Measurements from ENCODE around the gene ZNF276.
"Not testable (repeated sequence)": the region's sequence is repeated elsewhere in the genome, so short reads cannot be mapped to it uniquely, and the experiment has no call there.

The ZNF276 gene, protein sequence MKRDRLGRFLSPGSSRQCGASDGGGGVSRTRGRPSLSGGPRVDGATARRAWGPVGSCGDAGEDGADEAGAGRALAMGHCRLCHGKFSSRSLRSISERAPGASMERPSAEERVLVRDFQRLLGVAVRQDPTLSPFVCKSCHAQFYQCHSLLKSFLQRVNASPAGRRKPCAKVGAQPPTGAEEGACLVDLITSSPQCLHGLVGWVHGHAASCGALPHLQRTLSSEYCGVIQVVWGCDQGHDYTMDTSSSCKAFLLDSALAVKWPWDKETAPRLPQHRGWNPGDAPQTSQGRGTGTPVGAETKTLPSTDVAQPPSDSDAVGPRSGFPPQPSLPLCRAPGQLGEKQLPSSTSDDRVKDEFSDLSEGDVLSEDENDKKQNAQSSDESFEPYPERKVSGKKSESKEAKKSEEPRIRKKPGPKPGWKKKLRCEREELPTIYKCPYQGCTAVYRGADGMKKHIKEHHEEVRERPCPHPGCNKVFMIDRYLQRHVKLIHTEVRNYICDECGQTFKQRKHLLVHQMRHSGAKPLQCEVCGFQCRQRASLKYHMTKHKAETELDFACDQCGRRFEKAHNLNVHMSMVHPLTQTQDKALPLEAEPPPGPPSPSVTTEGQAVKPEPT

DNA sequence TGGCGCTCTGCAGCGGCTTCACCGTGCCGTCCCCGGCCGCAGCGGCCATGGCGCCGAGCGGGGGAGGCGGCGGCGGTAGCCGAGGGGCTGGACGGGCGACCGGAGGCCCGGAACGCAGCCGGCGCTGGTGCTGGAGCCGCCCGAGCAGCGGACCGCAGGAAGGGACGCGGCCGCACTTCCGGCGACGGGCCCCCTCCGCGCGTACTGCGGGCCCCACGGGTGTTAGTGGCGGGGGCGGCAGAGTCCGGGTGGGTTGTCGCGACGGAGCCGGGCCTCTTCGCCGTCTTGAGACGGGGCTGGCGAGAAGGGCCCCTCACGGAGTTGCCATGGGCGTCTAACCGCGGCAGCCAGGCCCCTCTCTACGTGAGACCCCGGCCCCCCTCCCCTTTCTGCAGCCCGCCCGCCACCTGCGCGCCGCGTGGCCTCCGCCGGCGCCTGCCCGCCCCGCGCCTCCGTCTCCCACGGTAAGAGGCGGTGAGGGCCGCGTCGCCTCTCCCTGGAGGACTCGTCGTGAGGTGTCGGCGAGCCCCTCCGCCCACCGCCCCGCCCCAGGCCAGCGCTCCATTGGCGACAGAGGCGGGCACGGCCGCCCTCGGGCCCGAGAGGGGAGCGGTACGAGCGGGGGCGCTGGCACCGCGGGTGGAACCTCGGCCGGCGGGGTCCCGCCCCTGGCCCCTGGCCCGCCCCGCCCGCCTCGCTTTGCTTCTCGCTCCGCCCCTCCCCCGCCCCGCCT, at the start of gene ZNF276, which contains the start of gene VPS9D1:
TSS of gene ZNF276 (plus strand) at position 725 of the 733 bp plus-strand sequence. CDS start 104 bp downstream, outside the sequence.
TSS of gene VPS9D1 (minus strand) at position 86 of the 733 bp plus-strand sequence. CDS start at position 49, 37 bp downstream.
- no peaks in the 10 kb centered on the region for H3K27me3 Mint-ChIP-seq
- no peaks in the 10 kb centered on the region for H3K9me3 Mint-ChIP-seq
- peak within 1 kb of the TSS; percentile 77 for H3K4me3 Mint-ChIP-seq
- H3K4me1 Mint-ChIP-seq, result peaks cover 41% of the 10 kb centered on the region
- peaks cover 26% of the 10 kb centered on the region for H3K36me3 Mint-ChIP-seq
- ATAC-seq, result peak; percentile 85
- H3K27ac Mint-ChIP-seq, result peak within 1 kb of the TSS; percentile 79

DNA sequence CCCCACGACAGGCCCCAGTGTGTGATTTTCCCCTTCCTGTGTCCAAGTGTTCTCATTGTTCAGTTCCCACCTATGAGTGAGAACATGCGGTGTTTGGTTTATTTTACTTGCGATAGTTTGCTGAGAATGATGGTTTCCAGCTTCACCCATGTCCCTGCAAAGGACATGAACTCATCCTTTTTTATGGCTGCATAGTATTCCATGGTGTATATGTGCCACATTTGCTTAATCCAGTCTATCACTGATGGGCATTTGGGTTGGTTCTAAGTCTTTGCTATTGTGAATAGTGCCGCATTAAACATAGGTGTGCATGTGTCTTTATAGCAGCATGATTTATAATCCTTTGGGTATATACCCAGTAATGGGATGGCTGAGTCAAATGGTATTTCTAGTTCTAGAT, 49.8 kb upstream of the ZNF276 start:
- not testable (repeated sequence) for H3K9me3 Mint-ChIP-seq, H3K36me3 Mint-ChIP-seq, H3K27ac Mint-ChIP-seq, ATAC-seq, H3K4me1 Mint-ChIP-seq, H3K4me3 Mint-ChIP-seq, H3K27me3 Mint-ChIP-seq

DNA sequence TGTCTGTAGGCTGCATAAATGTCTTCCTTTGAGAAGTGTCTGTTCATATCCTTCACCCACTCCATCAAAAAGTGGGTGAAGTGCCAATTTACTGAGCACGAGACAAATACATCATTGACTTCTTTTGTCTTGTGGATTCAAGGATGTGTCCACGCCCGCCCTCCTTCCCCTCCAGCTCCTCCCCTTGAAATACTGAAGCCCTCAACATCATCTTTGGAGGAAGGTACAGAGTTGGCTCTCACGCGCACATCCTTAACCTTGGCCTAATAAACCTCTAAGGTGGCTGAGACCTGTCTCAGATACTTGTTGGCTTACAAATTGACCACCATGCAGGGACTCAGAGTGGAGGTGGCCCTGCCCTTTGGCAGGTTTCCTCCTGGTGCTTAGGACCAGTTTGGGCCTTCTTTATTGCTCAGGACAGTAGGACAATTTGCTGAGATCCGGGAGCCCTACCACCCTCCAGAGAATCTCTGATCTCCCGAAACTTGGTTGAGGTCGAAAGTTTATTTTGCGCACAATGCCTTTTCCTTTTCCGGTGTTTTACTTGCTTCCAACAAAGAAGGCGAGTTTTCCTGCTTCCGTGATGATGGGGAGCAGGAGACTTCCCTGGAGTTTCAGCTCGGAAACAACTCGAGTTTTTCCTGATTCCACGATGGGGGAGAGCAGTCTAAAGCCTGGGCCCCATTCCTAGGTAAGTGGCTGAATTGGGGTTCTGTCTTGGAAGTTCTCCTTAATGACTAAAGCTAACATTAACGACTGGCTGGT, 49.0 kb upstream of the ZNF276 start:
- Mint-ChIP-seq H3K36me3 (no peaks in the 10 kb centered on the region), H3K27me3 (no peaks in the 10 kb centered on the region), H3K4me1 (no peaks in the 10 kb centered on the region), H3K9me3 (no peaks in the 10 kb centered on the region), H3K4me3 (no peak overlapping the region), H3K27ac (no peak overlapping the region)
- no peak for ATAC-seq

DNA sequence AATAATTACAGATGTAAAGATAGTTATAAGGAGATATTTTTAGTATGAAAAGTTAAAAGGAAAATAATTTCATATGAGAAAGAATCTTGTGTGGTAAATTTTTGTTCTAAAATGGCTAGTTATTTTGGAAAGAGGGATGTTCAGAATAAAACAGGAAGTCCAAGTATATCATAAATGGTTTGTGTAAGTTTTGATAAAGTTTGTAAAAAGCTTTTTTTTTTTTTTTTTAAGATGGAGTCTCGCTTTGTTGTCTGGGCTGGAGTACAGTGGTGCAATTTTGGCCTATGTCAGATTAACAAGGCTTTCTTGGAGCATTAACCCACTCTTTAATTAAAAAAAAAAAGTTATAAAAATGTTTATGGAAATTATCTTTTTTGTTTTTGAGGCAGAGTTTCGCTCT, 43.1 kb upstream of the ZNF276 start:
- no peaks in the 10 kb centered on the region for H3K9me3 Mint-ChIP-seq
- H3K27me3 Mint-ChIP-seq, result no peaks in the 10 kb centered on the region
- no peak overlapping the region for H3K27ac Mint-ChIP-seq
- no peak overlapping the region for H3K4me3 Mint-ChIP-seq
- H3K4me1 Mint-ChIP-seq, result no peaks in the 10 kb centered on the region
- H3K36me3 Mint-ChIP-seq, result peaks cover 7% of the 10 kb centered on the region
- ATAC-seq, result no peak

DNA sequence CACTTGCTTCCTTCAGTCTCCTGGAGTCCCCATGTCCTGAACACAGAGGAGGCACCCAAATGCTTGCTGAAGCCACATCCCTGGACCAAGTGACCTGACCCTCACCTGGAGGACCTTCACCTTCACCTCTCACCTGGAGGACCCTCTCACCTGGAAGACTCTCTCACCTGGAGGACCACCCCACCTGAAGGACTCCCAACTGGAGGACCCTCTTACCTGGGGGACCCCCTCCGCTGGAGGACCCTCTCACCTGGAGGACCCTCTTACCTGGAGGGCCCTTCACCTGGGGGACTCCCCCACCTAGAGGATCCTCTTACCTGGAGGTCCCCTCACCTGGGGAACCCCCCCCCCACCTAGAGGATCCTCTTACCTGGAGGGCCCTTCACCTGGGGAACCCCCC, 35.4 kb upstream of the ZNF276 start:
- no peak overlapping the region for H3K27ac Mint-ChIP-seq
- H3K4me3 Mint-ChIP-seq, result peak overlapping the region; percentile 4
- peaks cover 26% of the 10 kb centered on the region for H3K4me1 Mint-ChIP-seq
- peak; percentile 25 for ATAC-seq
- H3K9me3 Mint-ChIP-seq, result no peaks in the 10 kb centered on the region
- no peaks in the 10 kb centered on the region for H3K27me3 Mint-ChIP-seq
- peaks cover 27% of the 10 kb centered on the region for H3K36me3 Mint-ChIP-seq

DNA sequence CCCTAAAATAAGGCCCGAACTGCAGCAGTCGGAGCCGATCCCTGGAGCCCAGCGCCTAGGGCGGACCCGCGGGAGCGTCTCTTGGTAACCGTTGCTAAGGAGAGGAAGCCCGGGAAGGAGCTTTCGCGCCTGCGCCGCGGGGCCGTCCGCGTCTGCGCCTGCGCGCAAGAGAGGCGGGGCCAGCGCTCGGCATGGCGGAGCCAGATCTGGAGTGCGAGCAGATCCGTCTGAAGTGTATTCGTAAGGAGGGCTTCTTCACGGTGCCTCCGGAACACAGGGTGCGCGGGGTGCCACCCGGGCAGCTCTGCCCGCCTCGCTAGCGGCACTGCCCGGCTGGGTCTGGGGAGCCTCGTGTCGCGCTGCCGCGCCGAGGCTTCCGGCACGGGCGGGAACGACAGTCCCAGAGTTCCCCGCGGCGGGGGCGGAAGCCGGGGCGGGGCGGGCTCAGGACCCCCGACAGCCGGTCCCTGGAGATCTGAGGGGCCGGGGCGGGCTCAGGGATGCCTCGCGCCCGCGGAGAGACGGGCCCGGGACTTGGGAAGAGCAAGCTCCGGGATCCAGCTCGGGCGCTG, 34.7 kb upstream of the ZNF276 start, which contains the start of gene CDK10:
TSS of gene CDK10 (plus strand) at position 170 of the 572 bp plus-strand sequence. CDS start at position 192, 22 bp downstream.
- Mint-ChIP-seq H3K4me3 (peak within 1 kb of the TSS; percentile 95), H3K36me3 (peaks cover 30% of the 10 kb centered on the region), H3K9me3 (no peaks in the 10 kb centered on the region), H3K27me3 (no peaks in the 10 kb centered on the region), H3K4me1 (peaks cover 26% of the 10 kb centered on the region), H3K27ac (peak within 1 kb of the TSS; percentile 81)
- peak; percentile 92 for ATAC-seq

DNA sequence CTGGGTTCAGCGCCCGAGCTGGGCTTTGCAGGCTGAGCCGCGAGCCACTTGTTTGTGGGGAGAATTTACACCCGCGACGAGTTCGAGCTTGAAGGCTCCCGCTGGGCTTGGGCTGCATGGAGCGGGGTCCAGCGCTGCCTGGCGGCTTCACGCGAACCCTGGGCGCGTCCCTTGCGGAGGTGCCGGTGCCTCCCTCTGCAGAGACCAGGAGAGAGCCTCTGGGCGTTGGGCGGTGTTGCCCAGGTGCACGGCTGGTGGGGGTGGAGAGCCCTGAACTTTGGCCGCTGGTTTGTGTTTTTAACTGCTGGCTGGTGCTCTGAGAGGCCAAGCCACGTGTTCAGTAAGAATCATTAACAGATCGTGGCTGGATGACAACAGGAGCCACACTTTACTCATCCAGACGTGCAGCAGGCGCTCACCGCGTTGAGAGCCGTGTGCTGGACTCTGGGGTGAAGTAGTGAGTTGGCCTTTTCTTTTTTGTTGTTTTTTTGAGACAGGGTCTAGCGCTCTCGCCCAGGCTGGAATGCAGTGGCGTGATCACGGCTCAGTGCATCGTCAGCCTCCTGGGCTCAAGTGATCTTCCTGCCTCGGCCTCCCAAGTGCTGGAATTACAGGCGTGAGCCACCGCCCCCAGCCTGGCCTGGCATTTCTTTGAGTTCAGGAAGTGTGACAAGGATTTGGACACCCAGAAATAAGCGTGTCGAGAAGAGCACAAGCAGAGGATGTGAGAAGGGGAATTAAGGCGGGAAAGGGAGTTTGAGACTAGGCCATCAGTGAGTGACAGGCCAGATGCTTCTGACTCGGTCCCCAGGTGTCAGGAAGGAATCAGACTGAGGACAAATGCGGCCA, 34.0 kb upstream of the ZNF276 start:
- ATAC-seq, result peak; percentile 73
- H3K27me3 Mint-ChIP-seq, result no peaks in the 10 kb centered on the region

DNA sequence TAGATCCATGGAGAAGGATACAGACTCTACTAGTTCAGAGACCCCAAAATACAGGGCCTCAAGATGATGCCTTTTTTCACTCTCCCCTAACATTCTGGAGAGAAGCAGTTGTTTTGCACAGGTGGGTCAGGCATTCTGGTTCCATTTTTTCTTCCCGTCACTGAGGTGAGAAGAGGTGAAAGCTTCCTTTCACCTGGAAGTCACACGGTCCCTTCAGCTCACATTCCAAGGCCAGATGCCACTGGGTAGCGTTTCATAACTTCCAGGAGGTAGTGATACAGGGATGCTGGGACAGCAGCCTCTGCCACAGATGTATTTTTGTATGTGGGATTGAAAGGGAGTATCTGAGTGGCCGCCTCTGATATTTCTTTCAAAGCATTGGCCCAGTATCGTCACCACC, 32.9 kb upstream of the ZNF276 start:
- H3K36me3 Mint-ChIP-seq, result peaks cover 30% of the 10 kb centered on the region
- no peak overlapping the region for H3K27ac Mint-ChIP-seq
- H3K4me3 Mint-ChIP-seq, result no peak overlapping the region
- no peaks in the 10 kb centered on the region for H3K9me3 Mint-ChIP-seq
- no peak for ATAC-seq
- no peaks in the 10 kb centered on the region for H3K27me3 Mint-ChIP-seq
- H3K4me1 Mint-ChIP-seq, result peaks cover 28% of the 10 kb centered on the region

More for the DNA sequence above, 34.0 kb upstream of the ZNF276 start:
- Mint-ChIP-seq H3K4me3 (peak overlapping the region; percentile 95), H3K36me3 (peaks cover 28% of the 10 kb centered on the region), H3K9me3 (no peaks in the 10 kb centered on the region), H3K4me1 (peaks cover 26% of the 10 kb centered on the region), H3K27ac (peak overlapping the region; percentile 81)

DNA sequence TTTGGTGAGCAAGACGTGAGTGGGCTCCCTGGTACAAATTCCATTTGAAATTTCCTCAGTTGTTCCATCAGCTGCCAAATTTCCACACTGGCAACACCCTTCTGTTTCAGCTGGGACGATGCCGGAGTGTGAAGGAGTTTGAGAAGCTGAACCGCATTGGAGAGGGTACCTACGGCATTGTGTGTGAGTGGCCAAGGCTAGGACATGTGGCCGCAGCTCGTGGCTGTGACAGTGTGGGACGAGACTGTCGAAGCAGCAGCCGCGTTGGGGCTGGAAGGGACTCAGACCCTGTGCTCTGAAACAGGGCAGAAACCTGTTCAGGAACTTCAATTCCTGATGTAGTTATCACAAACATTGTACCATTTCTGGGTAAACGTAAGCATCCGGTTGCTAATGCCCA, 32.2 kb upstream of the ZNF276 start:
- Mint-ChIP-seq H3K27me3 (no peaks in the 10 kb centered on the region), H3K4me1 (peaks cover 35% of the 10 kb centered on the region), H3K9me3 (no peaks in the 10 kb centered on the region), H3K36me3 (peaks cover 34% of the 10 kb centered on the region), H3K27ac (no peak overlapping the region), H3K4me3 (no peak overlapping the region)
- no peak for ATAC-seq

DNA sequence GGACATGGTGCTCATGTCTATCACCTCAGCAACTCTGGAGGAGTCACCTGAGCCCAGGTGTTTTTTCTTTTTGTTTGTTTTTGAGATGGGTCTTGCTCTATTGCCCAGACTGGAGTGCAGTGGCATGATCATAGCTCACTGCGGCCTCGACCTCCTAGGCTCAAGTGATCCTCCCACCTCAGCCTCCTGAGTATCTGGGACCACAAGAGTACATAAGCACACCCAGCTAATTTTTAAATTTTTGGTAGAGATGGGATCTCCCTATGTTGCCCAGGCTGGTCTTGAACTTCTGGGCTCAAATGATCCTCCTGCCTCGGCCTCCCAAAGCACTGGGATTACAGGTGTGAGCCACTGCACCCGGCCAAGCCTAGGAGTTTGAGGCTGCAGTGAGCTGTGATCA, 31.7 kb upstream of the ZNF276 start:
- Mint-ChIP-seq H3K36me3 (peaks cover 30% of the 10 kb centered on the region), H3K4me1 (peaks cover 35% of the 10 kb centered on the region)
- not testable (repeated sequence) for H3K4me3 Mint-ChIP-seq, H3K27ac Mint-ChIP-seq, ATAC-seq, H3K9me3 Mint-ChIP-seq, H3K27me3 Mint-ChIP-seq

DNA sequence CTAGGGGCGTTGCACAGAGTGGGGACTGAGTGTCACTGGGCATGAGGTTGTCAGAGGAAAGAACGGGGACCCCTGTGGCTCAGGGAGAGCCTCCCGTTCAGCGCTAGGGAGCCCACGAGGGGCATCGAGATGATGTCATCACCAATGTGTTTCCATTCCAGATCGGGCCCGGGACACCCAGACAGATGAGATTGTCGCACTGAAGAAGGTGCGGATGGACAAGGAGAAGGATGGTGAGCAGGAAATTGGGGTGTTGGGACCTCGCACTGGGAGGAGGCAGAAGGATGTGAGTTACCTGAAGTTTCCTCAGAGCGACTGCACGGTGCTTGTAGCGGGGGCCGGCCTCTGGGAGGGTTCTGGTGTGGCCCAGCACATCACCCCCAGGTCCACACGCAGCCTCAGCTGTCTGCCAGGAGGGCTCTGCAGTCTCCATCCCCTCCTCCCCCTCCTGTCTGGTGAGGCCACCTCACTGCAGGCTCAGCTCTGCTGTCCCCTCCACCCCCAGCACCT, 30.9 kb upstream of the ZNF276 start:
- peaks cover 33% of the 10 kb centered on the region for H3K36me3 Mint-ChIP-seq
- no peaks in the 10 kb centered on the region for H3K27me3 Mint-ChIP-seq
- H3K9me3 Mint-ChIP-seq, result no peaks in the 10 kb centered on the region
- ATAC-seq, result no peak
- no peak overlapping the region for H3K27ac Mint-ChIP-seq
- peaks cover 35% of the 10 kb centered on the region for H3K4me1 Mint-ChIP-seq
- no peak overlapping the region for H3K4me3 Mint-ChIP-seq

DNA sequence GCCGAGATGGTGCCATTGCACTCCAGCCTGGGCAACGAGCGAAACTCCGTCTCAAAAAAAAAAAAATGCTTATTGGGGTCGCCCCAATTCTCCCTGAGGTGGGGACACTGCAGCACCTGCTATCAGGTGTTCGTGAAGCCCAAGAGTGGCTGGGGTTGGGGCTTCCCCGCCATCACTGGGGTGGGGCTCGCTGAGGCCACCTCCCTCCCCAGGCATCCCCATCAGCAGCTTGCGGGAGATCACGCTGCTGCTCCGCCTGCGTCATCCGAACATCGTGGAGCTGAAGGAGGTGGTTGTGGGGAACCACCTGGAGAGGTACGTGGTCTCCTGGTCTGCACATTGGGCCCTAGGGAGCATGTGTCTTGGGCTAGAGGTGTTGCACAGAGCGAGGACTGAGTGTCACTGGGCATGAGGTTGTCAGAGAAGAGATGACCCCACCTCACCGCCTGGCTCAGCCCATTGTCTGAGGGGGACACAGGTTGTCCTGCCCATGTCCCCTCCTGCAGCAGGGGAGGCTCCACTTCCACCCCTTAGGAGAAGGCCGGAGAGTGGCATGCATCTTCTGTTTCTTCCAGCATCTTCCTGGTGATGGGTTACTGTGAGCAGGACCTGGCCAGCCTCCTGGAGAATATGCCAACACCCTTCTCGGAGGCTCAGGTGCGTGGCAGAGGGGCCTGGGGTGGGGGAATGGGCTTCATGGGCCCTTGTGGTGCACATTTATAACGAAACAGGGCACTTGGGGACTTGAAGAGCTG, 29.9 kb upstream of the ZNF276 start:
- no peaks in the 10 kb centered on the region for H3K27me3 Mint-ChIP-seq
- H3K9me3 Mint-ChIP-seq, result no peaks in the 10 kb centered on the region
- peaks cover 36% of the 10 kb centered on the region for H3K4me1 Mint-ChIP-seq
- H3K4me3 Mint-ChIP-seq, result no peak overlapping the region
- H3K27ac Mint-ChIP-seq, result no peak overlapping the region
- H3K36me3 Mint-ChIP-seq, result peaks cover 39% of the 10 kb centered on the region
- ATAC-seq, result no peak

DNA sequence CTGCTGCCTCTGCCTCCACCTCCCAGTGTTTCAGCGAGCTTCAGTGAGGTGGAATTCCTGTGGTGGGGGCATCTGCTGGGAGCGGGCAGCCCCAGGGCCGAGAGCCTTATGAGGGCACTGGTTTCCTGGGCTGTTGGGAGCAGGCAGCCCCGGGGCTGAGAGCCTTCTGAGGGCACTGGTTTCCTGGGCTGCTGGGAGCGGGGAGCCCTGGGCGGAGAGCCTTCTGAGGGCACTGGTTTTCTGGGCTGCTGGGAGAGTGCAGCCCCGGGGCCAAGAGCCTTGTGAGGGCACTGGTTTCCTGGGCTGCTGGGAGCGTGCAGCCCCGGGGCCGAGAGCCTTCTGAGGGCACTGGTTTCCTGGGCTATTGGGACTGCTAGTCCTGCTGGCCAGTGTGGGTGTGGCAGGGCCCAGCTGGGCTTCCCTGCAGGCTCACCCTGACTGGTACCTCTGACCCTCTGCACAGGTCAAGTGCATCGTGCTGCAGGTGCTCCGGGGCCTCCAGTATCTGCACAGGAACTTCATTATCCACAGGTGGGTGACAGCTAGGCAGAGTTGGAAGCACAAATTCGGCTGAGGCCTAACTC, 29.3 kb upstream of the ZNF276 start:
- H3K27me3 Mint-ChIP-seq, result no peaks in the 10 kb centered on the region
- peaks cover 39% of the 10 kb centered on the region for H3K4me1 Mint-ChIP-seq
- H3K9me3 Mint-ChIP-seq, result no peaks in the 10 kb centered on the region
- H3K27ac Mint-ChIP-seq, result no peak overlapping the region
- H3K36me3 Mint-ChIP-seq, result peaks cover 39% of the 10 kb centered on the region
- ATAC-seq, result no peak
- no peak overlapping the region for H3K4me3 Mint-ChIP-seq

Data from stimulated activated memory B cell treated with anti-CD40 and anti-IgM and Interleukin-4, amounts not matched to agents 10 μg/mL and 1 μg/mL and 100 μg/mL, for 72 hours (primary cell).